ENCODE measurements around the gene FXYD7.

The FXYD7 gene

DNA sequence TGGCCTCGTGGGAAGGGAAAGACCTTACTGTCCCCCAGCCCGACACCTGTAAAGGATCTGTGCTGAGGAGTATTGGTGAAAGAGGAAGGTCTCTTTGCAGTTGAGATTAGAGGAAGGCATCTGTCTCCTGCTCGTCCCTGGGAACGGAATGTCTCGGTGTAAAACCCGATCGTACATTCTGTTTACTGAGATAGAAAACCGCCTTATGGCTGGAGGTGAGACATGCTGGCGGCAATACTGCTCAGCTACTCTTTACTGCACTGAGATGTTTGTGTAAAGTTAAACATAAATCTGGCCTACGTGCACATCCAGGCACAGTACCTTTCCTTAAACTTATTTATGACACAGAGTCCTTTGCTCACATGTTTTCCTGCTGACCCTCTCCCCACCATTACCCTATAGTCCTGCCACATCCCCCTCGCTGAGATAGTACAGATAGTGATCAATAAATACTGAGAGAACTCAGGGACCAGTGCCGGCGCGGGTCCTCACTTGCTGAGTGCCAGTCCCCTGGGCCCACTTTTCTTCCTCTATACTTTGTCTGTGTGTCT, 13.3 kb upstream of the FXYD7 start:
- peak overlapping the region; percentile 53 for H3K27ac ChIP-seq

DNA sequence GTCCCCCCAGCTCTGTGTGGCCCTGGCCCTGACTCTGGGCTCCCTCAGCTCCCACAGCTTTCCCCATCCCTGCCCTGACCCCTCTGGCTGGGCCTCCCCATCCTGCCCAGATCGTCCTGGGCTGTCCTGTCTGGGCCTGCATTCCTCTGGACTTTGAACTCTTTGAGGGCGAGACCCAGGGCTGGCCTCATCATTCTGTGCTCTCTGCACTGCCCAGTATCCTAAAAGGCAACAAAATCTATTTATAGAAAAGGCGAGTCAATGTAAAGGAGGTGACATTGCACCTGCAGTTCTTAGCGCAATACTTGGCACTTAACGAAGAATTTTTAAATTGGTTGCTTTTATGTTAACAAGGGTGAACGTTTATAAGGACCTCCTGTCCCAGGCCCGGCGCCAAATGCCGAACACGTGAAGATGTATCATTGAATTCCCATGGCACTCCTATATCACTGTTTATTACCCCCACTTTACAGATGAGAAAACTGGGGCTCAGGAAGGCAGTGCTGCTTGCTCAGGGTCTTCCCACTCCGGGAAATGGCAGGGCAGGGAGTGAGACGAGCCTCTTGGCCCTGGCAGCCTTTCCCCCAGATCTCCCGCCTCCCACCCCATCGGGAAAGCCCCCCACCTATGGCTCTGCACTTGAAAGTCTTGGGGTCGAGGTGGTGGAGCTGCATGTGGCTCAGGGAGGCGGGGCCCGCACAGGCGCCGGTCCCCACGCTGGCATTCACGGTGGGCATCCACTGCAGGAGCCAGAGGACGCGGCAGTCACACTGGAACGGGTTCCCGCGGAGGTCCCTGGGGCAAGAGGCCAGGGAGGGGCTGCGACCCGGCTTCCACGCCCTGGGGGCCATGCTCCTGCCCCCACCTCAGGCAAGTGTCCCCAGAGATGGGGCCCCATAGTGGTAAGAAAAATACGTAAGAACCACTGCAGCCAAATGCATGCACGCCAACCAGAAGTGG, 12.0 kb upstream of the FXYD7 start:
- TF ChIP-seq ZFX (IDR thresholded peaks at IDR 0.05), result no peak
- TF ChIP-seq, protein P1, sequence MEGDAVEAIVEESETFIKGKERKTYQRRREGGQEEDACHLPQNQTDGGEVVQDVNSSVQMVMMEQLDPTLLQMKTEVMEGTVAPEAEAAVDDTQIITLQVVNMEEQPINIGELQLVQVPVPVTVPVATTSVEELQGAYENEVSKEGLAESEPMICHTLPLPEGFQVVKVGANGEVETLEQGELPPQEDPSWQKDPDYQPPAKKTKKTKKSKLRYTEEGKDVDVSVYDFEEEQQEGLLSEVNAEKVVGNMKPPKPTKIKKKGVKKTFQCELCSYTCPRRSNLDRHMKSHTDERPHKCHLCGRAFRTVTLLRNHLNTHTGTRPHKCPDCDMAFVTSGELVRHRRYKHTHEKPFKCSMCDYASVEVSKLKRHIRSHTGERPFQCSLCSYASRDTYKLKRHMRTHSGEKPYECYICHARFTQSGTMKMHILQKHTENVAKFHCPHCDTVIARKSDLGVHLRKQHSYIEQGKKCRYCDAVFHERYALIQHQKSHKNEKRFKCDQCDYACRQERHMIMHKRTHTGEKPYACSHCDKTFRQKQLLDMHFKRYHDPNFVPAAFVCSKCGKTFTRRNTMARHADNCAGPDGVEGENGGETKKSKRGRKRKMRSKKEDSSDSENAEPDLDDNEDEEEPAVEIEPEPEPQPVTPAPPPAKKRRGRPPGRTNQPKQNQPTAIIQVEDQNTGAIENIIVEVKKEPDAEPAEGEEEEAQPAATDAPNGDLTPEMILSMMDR (conservative IDR thresholded peaks at IDR 0.05), result no peak
- H3K27ac ChIP-seq, result peak overlapping the region; percentile 53

More for the DNA sequence above, 13.3 kb upstream of the FXYD7 start:
- TF ChIP-seq ZFX (IDR thresholded peaks at IDR 0.05), result peak; percentile 22; the same call in 1 of the 2 replicates

DNA sequence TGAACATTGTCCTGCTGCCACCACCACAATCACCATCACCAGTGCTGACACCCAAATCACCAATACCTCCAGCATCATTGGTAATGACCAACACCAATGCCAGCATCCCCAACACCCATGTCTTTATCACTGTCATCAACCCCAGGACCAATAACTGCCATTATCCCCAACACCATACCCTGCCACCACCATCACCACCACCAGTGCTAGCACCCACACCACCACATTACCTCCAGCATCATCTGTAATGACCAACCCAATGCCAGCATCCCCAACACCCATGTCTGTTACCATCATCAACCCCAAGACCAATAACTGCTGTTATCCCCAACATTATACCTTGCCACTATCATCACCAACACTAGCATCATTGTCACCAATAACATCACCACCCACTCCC, 10.8 kb upstream of the FXYD7 start:
- TF ChIP-seq ZFX (IDR thresholded peaks at IDR 0.05), result no peak
- TF ChIP-seq, protein P1 (conservative IDR thresholded peaks at IDR 0.05), result no peak
- H3K27ac ChIP-seq, result no peak overlapping the region

DNA sequence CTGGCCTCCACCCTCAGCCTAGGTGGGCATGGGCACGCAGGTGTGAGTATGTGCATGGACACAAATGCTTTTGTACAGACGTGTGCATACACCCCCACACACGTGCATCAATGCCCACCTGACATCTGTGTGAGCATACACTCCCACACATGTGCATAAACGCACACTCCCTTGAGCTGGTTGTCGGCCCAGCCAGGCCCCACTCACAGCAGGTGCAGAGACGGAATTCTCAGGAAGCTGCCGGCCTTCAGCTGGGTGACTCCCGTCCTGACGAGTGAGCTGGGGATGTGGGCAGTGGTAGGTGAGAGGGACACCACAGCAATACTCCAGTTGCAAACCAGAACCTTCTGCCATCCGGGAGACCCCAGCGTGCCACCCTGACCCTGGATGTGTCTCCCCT, 9.2 kb upstream of the FXYD7 start:
- no peak overlapping the region for H3K27ac ChIP-seq
- TF ChIP-seq, protein P1 (conservative IDR thresholded peaks at IDR 0.05), result no peak
- TF ChIP-seq ZFX (IDR thresholded peaks at IDR 0.05), result no peak

DNA sequence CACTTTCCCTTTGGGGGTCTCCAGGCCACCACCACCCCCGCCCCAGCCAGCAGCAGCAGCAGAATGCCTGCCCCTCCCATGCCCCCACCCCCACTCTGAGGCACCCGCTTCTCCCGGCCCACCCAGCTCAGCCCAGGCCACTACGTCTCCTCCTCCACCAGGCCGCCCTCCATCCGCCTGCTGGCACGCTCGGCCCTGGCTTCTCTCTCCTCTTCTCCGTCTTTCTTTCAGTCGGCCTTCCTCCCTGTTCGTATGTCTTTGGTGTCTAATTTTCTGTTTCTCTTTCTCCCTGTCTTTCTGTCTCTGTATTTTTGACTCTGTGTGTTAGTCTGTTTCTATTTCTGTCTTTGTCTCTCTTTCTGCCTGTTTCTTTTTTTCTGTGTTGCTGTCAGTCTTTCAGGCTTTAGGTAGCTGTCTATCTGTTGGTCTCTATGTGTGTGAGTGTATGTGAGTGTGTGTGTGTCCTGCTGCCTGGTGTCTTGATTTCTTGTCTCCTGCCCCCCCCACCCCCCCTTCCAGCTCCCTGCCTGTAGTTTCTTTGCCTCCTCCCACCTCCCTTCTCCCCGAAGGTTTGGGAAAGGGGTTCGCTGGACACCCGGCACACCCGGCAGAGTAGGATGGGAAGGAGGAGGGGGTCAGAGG, 8.3 kb upstream of the FXYD7 start, which contains the start of gene LGI4:
Gene LGI4 (minus strand): TSS at position 459 of the 642 bp plus-strand sequence. CDS start 379 bp downstream, at position 80.
- H3K27ac ChIP-seq, result no peak within 1 kb of the TSS
- TF ChIP-seq, protein P1 (conservative IDR thresholded peaks at IDR 0.05), result no peak
- no peak for TF ChIP-seq ZFX (IDR thresholded peaks at IDR 0.05)

DNA sequence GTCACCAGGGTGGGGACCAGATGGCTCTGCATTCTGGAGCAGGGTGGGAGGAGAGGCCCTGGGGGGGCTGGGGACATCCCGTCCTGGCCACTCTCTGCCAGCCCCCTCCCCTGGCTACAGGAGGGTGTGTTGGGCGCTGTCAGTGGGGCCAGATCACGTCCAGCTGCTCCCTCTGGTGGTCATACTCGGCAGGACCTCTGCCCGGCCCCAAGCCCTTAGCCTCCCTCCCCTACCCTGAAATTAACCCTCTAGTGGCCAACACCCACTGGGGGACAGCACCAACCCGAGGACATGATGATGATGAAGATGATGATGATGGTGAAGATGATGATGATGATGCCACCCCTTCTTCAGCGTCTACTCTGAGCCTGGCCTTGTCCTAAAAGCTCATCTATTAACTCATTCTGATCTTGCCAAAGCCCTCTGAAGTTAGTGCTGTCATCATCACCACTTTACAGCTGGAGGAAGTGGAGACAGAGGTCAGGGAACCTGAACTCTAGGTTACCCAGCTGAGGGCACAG, 7.6 kb upstream of the FXYD7 start:
- no peak overlapping the region for H3K27ac ChIP-seq
- TF ChIP-seq, protein P1 (conservative IDR thresholded peaks at IDR 0.05), result peak; percentile 94
- TF ChIP-seq ZFX (IDR thresholded peaks at IDR 0.05), result no peak

DNA sequence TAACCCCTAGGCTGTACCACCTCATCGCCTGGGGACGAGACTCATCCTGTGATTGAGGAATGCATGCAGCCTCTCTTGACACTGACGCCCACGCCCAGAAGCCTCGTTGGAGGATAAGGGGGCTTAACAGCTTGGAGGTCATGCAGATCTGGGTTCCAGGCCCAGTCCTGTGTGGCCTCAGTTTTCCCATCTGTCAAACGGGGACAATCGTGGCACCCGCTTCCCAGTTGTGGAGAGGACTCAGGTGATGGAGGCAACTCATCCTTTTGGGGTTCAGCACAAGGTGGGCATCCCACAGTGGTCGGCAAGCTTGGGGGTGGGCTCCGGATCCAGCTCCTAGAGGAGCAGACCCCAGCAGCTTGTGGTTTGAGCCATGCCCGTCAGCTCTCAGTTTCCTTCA, 6.8 kb upstream of the FXYD7 start:
- TF ChIP-seq ZFX (IDR thresholded peaks at IDR 0.05), result no peak
- TF ChIP-seq, protein P1 (conservative IDR thresholded peaks at IDR 0.05), result no peak
- no peak overlapping the region for H3K27ac ChIP-seq

All from C4-2B (cell line).